ENCODE results near the gene CAPN8.

CAPN8 gene

DNA sequence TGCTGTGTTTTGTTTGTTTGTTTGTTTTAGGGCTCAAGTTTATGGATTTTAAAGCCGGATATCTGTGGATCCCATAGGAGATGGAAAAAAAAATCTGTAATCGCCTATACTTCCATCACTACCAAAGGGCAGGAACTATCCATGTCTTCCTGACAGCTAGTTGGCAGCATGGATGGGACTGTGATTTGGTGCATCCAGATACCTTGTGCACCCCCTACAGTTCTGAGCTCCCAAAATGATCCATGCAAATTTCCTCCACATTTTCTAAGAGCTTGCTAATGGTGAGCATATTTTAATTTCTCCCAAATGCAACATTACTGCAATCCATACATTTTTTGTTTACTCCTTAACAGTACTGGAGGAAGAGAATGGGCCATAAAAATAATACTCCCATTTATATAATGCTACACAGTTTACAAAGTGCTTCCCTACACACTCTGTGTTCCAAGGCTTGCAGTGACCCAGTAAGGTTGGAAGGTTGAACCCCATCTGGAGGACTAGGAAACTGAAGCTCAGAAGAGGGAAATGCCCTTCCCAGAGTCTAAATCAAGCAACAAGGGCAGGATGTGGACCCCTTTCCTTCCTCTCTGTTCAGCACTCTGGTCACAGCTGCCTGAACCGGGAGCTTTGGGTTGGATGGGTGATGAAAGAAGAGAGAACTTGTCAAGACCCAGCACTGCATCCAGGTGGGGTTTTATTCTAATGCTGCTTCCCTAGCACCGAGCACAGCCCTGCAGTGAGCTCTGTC, 48.0 kb downstream of the CAPN8 start:
- DNase-seq (ENCODE audit: low read depth) = no peak

GRCh38 chr1:223616586-223616985, 48.9 kb downstream of the CAPN8 start:
- DNase-seq (ENCODE audit: low read depth) = no peak

- DNase-seq (ENCODE audit: low read depth) = no peak
Observed at GRCh38 chr1:223611936-223612335, 53.6 kb downstream of the CAPN8 start.

DNA sequence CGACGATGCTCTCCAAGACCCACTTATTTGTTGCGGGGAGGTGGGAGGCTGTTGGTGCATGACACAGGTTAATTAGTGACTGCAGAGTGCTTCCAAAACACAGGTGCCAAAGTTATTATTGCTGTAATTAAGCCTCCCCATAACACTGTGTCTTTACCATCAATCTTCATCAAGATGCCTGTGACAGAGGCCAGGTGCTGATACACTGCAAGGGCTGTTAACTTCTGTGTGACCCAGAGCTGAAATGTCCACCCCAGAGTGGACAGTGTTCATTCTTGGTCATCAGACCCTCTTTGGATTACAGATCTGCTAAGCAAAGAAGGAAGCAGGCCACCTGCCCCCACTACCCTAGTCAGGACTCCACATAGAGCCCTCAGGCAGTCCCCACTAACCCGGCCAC, 55.5 kb downstream of the CAPN8 start:
- no peak for DNase-seq (ENCODE audit: low read depth)

DNA sequence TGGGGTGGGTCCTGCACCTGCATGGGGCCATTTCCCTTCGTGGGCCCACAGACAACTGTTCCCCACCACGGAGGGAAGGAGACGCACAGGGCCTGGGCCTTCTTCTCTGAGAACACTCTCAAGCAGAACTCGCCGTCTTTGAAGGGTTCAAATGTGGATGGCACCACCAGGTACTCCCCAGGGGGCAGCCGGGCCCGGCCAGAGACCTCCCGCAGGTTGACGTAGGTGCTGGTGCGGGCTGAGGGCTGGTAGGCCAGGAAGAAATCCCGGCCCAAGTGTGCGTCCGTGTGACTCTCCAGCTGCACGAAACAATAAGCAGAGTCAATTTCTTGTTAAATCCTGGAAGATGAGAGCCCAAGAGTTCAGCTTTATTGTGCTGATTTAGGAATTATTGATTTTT, 56.4 kb downstream of the CAPN8 start:
- no peak for DNase-seq (ENCODE audit: low read depth)

- no peak for DNase-seq (ENCODE audit: low read depth)
Observed at GRCh38 chr1:223558512-223558911, 107.0 kb downstream of the CAPN8 start.

- no peak for DNase-seq (ENCODE audit: low read depth)
Observed at GRCh38 chr1:223557130-223557475, 108.4 kb downstream of the CAPN8 start.

GRCh38 chr1:223556414-223557129, 108.9 kb downstream of the CAPN8 start:
- no peak for DNase-seq (ENCODE audit: low read depth)

- DNase-seq (ENCODE audit: low read depth) = no peak
Observed at GRCh38 chr1:223553957-223554356, 111.5 kb downstream of the CAPN8 start.

- no peak for DNase-seq (ENCODE audit: low read depth)
Observed at GRCh38 chr1:223551610-223552009, 113.9 kb downstream of the CAPN8 start.

DNA sequence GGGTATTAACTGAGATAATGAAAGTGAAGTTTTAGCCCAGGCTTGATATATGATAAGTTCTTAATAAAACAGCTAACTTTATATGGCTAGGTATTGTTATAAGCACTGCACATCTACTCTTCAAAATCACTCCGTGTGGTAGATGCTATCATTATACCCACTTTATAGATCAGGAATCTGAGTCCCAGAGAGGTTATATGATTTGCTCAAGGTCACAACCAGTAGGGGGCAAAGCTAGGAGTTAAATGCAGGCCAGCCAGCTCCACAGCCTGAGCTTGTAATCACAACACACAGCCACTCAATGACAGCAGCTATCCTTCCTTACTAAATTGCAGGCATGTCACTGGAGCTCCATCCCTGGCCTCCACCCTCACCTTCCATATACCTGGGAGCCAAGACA, 115.8 kb downstream of the CAPN8 start:
- no peak for DNase-seq (ENCODE audit: low read depth)

DNA sequence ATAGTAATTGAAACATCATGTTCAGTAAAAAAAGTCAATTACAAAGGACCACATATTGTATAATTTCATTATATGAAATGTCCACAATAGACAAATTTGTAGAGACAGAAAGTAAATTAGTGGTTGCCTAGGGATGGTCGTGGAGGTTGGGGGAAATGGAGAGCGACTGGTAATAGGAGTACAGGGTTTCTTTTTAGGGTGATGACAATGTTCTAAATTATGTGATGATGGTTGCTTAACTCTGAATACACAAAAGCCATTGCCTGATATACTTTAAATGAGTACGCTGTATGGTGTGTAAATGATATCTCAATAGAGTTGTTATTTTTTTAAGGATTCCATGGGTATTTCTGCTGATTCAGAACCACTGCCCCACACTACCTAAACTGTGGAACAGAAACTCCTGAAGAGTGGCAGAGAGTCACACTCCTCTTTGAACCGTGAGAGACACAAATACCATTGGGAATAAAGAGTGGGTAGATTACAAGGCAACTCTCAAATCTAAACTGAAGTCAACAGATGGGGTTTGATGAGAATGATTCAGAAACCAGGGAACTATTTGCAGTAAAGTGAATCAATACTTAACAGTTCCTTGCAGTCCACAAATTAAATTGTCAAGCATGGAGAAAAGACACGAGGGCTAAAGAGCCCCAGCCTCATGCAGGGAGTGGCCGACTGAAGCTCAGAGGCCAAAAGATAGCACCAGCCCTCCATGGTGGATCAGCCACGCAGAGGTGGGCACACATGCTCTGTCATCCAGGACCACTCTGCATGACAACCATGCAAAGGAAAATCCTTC, 118.0 kb downstream of the CAPN8 start:
- DNase-seq (ENCODE audit: low read depth) = no peak

DNA sequence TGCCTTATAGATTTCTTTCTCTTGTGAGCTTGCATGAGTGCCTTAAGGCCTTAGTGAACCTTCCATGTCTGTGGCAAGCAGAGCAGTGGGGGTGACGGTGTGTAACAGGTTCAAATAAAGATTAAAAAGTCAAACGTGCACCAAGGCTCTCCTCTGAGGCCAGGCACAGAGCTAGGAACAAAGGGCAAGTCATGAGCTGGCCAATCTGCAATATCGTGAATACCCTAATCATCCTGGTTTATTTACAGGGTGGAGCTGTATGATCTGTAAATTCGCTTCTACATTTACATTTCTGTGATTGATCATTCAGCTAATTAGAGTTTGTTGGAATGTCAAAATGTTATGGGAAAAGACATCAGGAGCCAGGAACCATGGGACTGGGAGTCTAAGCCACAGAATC, 120.2 kb downstream of the CAPN8 start:
- DNase-seq (ENCODE audit: low read depth) = no peak

- DNase-seq (ENCODE audit: low read depth) = no peak
Observed at GRCh38 chr1:223543560-223543959, 121.9 kb downstream of the CAPN8 start.

- no peak for DNase-seq (ENCODE audit: low read depth)
Observed at GRCh38 chr1:223542831-223543230, 122.7 kb downstream of the CAPN8 start.

DNA sequence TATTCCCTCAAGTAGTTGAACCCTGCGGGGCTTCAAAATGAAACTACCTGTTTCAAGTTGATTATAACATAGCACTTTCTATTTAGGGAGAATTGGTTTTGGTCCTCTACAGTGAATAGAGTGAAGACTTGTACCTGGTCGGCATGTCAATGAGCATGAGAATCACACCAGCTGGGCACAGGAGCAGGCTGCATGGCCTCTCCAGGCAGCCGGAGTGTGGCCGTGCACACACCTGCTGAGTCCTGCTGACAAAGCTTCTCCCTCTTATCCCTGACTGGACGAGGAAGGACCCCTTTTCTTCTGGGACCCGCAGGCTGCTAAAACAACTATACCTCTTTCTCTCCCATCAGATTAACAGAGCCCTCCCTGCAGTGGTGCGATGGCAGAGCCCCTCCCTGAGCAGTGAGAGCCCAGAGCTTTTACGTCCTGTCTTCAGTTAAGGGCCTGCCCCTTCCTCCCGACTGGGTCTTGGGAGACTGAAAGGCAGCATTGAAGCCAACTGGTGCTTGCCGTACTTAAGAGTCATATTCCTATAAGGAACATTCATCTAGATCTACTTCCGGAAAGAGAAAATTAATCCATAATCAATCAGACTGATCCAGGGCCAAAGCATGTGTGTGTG, 124.9 kb downstream of the CAPN8 start:
- DNase-seq (ENCODE audit: low read depth) = no peak

- DNase-seq (ENCODE audit: low read depth) = no peak
Observed at GRCh38 chr1:223539750-223540149, 125.8 kb downstream of the CAPN8 start.

DNA sequence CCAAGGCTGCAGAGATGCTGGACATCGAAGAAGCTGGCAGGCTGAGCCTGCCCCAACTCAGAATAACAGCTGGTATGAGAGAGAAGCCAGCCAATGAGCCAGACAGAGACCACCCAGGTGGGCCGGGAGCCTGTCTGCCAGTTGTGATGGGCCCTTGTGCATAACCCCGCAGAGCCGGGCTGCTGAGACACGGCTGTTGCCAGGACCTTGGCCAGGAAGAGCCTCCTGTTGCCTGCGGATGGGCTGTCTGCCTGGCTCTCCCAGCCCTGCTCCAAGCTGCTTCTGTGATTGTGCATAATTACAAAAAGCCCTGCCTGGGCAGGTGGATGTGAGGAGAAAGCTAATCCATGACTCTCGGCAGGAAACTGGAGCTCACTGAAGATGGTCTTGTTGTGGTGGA, 126.5 kb downstream of the CAPN8 start:
- no peak for DNase-seq (ENCODE audit: low read depth)

- DNase-seq (ENCODE audit: low read depth) = no peak
Observed at GRCh38 chr1:223535319-223535718, 130.2 kb downstream of the CAPN8 start.

GRCh38 chr1:223534677-223535076, 130.8 kb downstream of the CAPN8 start:
- DNase-seq (ENCODE audit: low read depth) = no peak

- DNase-seq (ENCODE audit: low read depth) = no peak
Observed at GRCh38 chr1:223533708-223534107, 131.8 kb downstream of the CAPN8 start.

DNA sequence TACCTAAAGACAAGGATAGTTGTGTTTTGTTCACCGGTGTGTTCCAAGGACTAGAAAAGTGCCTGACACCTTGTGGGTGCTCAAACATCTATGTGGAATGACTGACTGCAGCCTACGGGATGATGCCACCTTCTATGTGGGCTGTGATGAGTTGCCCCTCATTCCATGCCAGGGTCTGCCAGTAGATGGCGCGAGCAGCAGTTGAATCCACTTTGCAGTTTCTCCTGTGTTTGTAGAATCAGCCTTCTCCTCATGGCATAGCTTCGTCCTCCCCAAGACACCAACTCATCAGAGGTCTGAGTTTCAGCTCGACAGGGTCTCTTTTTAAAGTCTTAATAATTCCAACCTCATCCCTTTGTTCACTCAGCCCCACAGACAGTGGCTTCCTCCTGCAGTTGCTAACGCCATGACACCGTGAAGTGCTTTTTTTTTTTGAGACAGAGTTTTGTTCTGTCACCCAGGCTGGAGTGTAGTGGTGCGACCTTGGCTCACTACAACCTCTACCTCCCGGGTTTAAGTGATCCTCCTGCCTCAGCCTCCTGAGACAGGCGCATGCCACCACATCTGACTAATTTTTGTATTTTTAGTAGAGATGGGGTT, 133.7 kb downstream of the CAPN8 start:
- DNase-seq (ENCODE audit: low read depth) = peak; percentile 26

Measured in activated T-cell treated with anti-CD3 and anti-CD28 coated beads for 1 hour (primary cell).